GM18508 (cell line): Measurements from ENCODE around the gene SLC12A5.
"Not testable (repeated sequence)": the region's sequence is repeated elsewhere in the genome, so short reads cannot be mapped to it uniquely, and the experiment has no call there.

ENCODE experiments used
- ATAC-seq: cut with Tn5 transposase; IDR thresholded peaks from one replicate; pipeline ENCODE4 v1.9.1; 2021; ENCODE audit warnings: moderate number of reproducible peaks; ENCODE audit not compliant: insufficient read depth, unreplicated experiment

Gene SLC12A5

GRCh38 chr20:46073443-46073842 lies 44.4 kb downstream of the SLC12A5 start:
- ATAC-seq = no peak

- ATAC-seq = no peak
These were observed 45.0 kb downstream of the SLC12A5 start for GRCh38 chr20:46074006-46074405.

GRCh38 chr20:46076806-46077205 lies 47.8 kb downstream of the SLC12A5 start:
- ATAC-seq = no peak

GRCh38 chr20:46077642-46078305 lies 48.8 kb downstream of the SLC12A5 start:
- no peak for ATAC-seq

GRCh38 chr20:46078954-46079353 lies 49.9 kb downstream of the SLC12A5 start:
- ATAC-seq = no peak

- no peak for ATAC-seq
These were observed 52.1 kb downstream of the SLC12A5 start for GRCh38 chr20:46081074-46081473.

GRCh38 chr20:46083101-46083500 lies 54.1 kb downstream of the SLC12A5 start:
- ATAC-seq = no peak

GRCh38 chr20:46083531-46084061 lies 54.6 kb downstream of the SLC12A5 start:
- ATAC-seq = no peak

- no peak for ATAC-seq
These were observed 55.8 kb downstream of the SLC12A5 start for GRCh38 chr20:46084805-46085178.

- no peak for ATAC-seq
These were observed 56.3 kb downstream of the SLC12A5 start for GRCh38 chr20:46085179-46085851.

- no peak for ATAC-seq
These were observed 58.1 kb downstream of the SLC12A5 start for GRCh38 chr20:46087161-46087560.

GRCh38 chr20:46088409-46089166 lies 59.6 kb downstream of the SLC12A5 start:
- no peak for ATAC-seq

- no peak for ATAC-seq
These were observed 60.1 kb downstream of the SLC12A5 start for GRCh38 chr20:46089167-46089416.

GRCh38 chr20:46089417-46090388 lies 60.7 kb downstream of the SLC12A5 start, which contains the start of gene NCOA5:
Gene NCOA5, minus strand, starts transcription at chr20:46089962. Its CDS starts 10,538 bp downstream, at chr20:46079424.
- ATAC-seq = peak; percentile 63

- not testable (repeated sequence) for ATAC-seq
These were observed 62.9 kb downstream of the SLC12A5 start for GRCh38 chr20:46091622-46092535.

GRCh38 chr20:46093531-46093930 lies 64.5 kb downstream of the SLC12A5 start:
- no peak for ATAC-seq

GRCh38 chr20:46099491-46100287 lies 70.7 kb downstream of the SLC12A5 start:
- no peak for ATAC-seq

GRCh38 chr20:46100444-46100843 lies 71.4 kb downstream of the SLC12A5 start:
- ATAC-seq = not testable (repeated sequence)
